Cortex of kidney (tissue), 1 donor: Measurements from ENCODE around the gene CEP57.
"Not testable (repeated sequence)": the region's sequence is repeated elsewhere in the genome, so short reads cannot be mapped to it uniquely, and the experiment has no call there.

ENCODE experiments used
- DNase-seq: peaks from one replicate; lab custom pipeline; 2025; lab: John Stamatoyannopoulos, UW

The CEP57 gene

GRCh38 chr11:95799546-95799945, 9.2 kb downstream of the CEP57 start:
- DNase-seq, result no peak

GRCh38 chr11:95800438-95800837, 10.1 kb downstream of the CEP57 start:
- DNase-seq, result no peak

GRCh38 chr11:95802806-95803205, 12.5 kb downstream of the CEP57 start:
- DNase-seq, result no peak

GRCh38 chr11:95803973-95804372, 13.7 kb downstream of the CEP57 start:
- no peak for DNase-seq

GRCh38 chr11:95805869-95806268, 15.6 kb downstream of the CEP57 start:
- no peak for DNase-seq

- not testable (repeated sequence) for DNase-seq
These were observed 16.2 kb downstream of the CEP57 start for GRCh38 chr11:95806464-95806863.

- not testable (repeated sequence) for DNase-seq
These were observed 20.8 kb downstream of the CEP57 start for GRCh38 chr11:95811052-95811451.

- DNase-seq, result no peak
These were observed 25.7 kb downstream of the CEP57 start for GRCh38 chr11:95816037-95816436.

- DNase-seq, result no peak
These were observed 31.3 kb downstream of the CEP57 start for GRCh38 chr11:95821640-95822039.

GRCh38 chr11:95827696-95828095, 37.4 kb downstream of the CEP57 start:
- no peak for DNase-seq

GRCh38 chr11:95829580-95830259, 39.4 kb downstream of the CEP57 start:
- no peak for DNase-seq

GRCh38 chr11:95831198-95831883, 41.0 kb downstream of the CEP57 start:
- DNase-seq, result no peak

GRCh38 chr11:95832763-95833162, 42.5 kb downstream of the CEP57 start:
- no peak for DNase-seq

- no peak for DNase-seq
These were observed 43.1 kb downstream of the CEP57 start for GRCh38 chr11:95833378-95833777.

- DNase-seq, result no peak
These were observed 45.1 kb downstream of the CEP57 start for GRCh38 chr11:95835351-95835750.

GRCh38 chr11:95835768-95836488, 45.6 kb downstream of the CEP57 start:
- no peak for DNase-seq

- DNase-seq, result no peak
These were observed 54.9 kb downstream of the CEP57 start for GRCh38 chr11:95845167-95845566.

- DNase-seq, result no peak
These were observed 59.0 kb downstream of the CEP57 start for GRCh38 chr11:95849087-95849825.

GRCh38 chr11:95850137-95850536, 59.8 kb downstream of the CEP57 start:
- no peak for DNase-seq

- no peak for DNase-seq
These were observed 62.8 kb downstream of the CEP57 start for GRCh38 chr11:95853138-95853537.

- no peak for DNase-seq
These were observed 63.6 kb downstream of the CEP57 start for GRCh38 chr11:95853862-95854261.

GRCh38 chr11:95854362-95854761, 64.1 kb downstream of the CEP57 start:
- DNase-seq, result not testable (repeated sequence)
